B cell (primary cell): ENCODE measurements around the gene RETREG2.

Source experiments
- CTCF ChIP-seq: fragments of 200-600 bp; IDR thresholded peaks from one replicate; pipeline ENCODE4 v1.8.0; 2022; ENCODE audit warnings: antibody characterized with exemption, mild to moderate bottlenecking
- EZH2 ChIP-seq: IDR thresholded peaks from 2 replicates; pipeline ENCODE4 v1.6.1; 2012; ENCODE audit warnings: borderline replicate concordance, low read depth, mild to moderate bottlenecking, moderate library complexity, low read length; ENCODE audit not compliant: insufficient read depth, poor library complexity, severe bottlenecking

DNA sequence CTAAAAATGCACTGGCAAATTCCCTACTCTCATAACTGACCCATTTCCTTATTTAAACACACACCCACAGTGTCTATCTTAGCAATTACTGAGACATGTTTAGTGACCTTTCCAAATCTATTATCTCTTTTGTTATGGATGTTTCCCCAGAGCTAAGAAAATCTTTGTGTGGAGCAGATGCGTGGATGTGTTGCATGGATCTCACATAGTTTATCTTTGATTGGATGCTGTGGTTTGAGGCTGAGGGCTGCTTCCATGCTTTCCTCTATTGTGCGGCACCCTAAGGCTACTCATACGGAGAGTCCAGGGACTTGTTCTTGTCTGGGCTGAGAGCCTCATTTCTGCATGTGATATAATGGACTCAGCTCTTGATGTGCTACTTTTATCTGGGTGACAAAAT is 56.3 kb downstream of the RETREG2 start:
- TF ChIP-seq CTCF (no peak), EZH2 (no peak)
